Measurements from ENCODE around the gene RHOU. TPM values are rescaled to one million over a fixed set of nuclear protein-coding genes. Genes with fewer than 3 reads are reported as not detected.

Gene RHOU
- total and polyA plus RNA-seq, 2 experiments from 2014 or later, result 0.95 to 4.4 TPM

- H3K27me3 Mint-ChIP-seq (ENCODE audit: insufficient read depth, low read depth, poor library complexity), result peaks cover 3% of the 10 kb centered on the region
- peaks cover 12% of the 10 kb centered on the region for H3K4me1 Mint-ChIP-seq
- no peak overlapping the region for H3K27ac Mint-ChIP-seq
- H4K20me1 ChIP-seq (replicated peaks; ENCODE audit: insufficient read depth), result no peaks in the 10 kb centered on the region
- H3F3A ChIP-seq (replicated peaks; ENCODE audit: low read depth), result no peaks in the 10 kb centered on the region
- TF ChIP-seq JUNB (IDR thresholded peaks at IDR 0.05; ENCODE audit: unreplicated experiment), result no peak
- TF ChIP-seq CTCF (conservative IDR thresholded peaks at IDR 0.05; ENCODE audit: low read depth in 2 of 2), result no peak
- no peak for TF ChIP-seq REST (IDR thresholded peaks at IDR 0.05; ENCODE audit: unreplicated experiment)
- no peak for TF ChIP-seq ZNF462 (CRISPR knock-in tag; IDR thresholded peaks at IDR 0.05)
- TF ChIP-seq STAT1 (IDR thresholded peaks at IDR 0.05; ENCODE audit: unreplicated experiment), result no peak
- no peak for TF ChIP-seq POLR2AphosphoS5 (IDR thresholded peaks at IDR 0.05; ENCODE audit: low read depth)
- no peak overlapping the region for H3K4me3 Mint-ChIP-seq
- no peak overlapping the region for H3K4me2 ChIP-seq
- H3K27ac ChIP-seq (ENCODE audit: low read depth), result no peak overlapping the region
- no peak overlapping the region for H3K4me3 ChIP-seq
- DNase-seq (ENCODE audit: low spot score) (no peak), ATAC-seq (no peak)
- no peaks in the 10 kb centered on the region for H3K27me3 ChIP-seq (ENCODE audit: insufficient read depth)
- no peak overlapping the region for H2AFZ ChIP-seq
- no peaks in the 10 kb centered on the region for H3K79me2 ChIP-seq (replicated peaks; ENCODE audit: insufficient read depth)
- H3K36me3 Mint-ChIP-seq (ENCODE audit: low read depth), result no peaks in the 10 kb centered on the region
- H3K9me3 Mint-ChIP-seq, result no peaks in the 10 kb centered on the region
- H3K36me3 ChIP-seq (ENCODE audit: insufficient read depth), result no peaks in the 10 kb centered on the region
- H3K9me2 ChIP-seq (ENCODE audit: insufficient read depth), result no peaks in the 10 kb centered on the region
- peaks cover 12% of the 10 kb centered on the region for H3K4me1 ChIP-seq (ENCODE audit: insufficient read depth)
These were observed 14.5 kb downstream of the RHOU start for GRCh38 chr1:228749765-228750164.
